Measurements from ENCODE around the gene PLB1.

DNA sequence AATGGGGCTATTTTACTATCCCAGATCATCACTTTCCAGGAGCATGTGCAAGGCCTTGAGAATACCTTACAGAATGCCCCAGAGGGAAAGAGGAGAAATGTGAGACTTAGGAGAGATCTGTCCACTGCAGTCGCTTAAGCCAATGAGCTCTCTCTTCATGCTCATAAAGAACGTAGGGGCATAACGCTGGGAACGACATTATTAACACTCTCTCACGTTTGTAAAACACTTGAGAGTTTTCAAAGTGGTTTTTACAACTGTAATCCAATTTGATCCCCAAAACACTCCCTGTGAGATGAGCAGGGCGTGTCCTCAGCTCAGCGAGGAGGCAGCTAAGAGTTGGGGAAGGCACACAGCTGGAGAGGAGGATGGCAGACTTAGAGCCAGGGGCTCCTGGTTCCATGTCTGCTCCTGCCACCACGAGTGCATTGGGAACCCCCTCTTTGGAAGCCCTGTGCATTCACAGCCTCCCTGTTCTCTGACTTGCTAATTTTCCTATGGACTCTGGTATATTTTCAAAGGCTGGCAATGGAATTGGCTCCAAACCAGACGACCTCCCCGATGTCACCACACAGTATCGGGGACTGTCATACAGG, 97.4 kb downstream of the PLB1 start:
- TF ChIP-seq CTCF (IDR thresholded peaks at IDR 0.05) = no peak
- TF ChIP-seq EZH2 (IDR thresholded peaks at IDR 0.05; ENCODE audit: borderline replicate concordance, insufficient read depth, low read depth, low read length, poor library complexity, severe bottlenecking) = no peak
